Epithelial cell of prostate (primary cell): Measurements from ENCODE around the gene FJX1.
"Not testable (repeated sequence)": the region's sequence is repeated elsewhere in the genome, so short reads cannot be mapped to it uniquely, and the experiment has no call there.

ENCODE experiments used
- DNase-seq: peaks from one replicate; pipeline ENCODE4 v3.0.0-alpha.2; 2011; ENCODE audit warnings: low read depth, low spot score
- H3K27ac ChIP-seq: fragments of 450-650 bp; 2 replicates; pipeline ENCODE4 v1.5.1; 2017; ENCODE audit warnings: mild to moderate bottlenecking

Gene FJX1

DNA sequence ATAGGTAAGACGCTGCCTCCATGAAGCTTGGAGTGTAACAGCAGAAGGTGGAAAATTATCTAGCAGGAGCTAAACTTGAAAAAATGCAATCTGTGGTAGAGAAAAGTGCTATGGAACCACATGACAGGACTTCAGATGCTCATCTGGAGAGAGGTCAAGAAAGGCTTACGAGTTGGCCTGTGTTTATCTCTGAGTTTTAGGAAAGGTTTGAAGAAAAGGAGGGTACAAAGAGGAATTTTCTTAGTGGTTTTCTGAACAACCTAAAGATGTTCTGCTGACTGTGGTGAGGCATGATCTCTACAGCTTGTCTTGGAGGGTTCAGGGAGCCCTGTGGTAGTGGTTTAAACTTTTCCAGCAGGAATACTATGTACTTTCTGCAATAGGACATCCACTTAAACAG is 8.2 kb downstream of the FJX1 start:
- no peak for DNase-seq
- H3K27ac ChIP-seq, result no peak overlapping the region

DNA sequence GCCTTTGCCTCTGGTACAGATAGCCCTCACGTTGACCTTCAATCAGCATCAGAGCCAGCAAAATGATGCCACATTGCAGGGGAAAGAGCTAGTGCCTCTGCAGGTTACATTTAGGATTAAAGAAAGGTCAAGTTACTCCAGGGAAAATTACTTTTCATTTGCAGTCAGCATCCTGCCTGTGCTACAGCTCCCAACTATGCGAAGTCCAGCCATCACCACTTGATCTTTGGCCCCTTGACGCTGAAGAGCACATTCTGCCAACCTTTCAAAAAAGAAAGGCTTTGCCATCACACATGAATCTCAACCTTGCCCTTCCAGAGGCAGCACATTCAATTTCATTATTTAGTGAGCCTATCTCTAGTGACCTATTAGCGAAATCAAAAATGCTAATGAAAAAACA is 11.3 kb downstream of the FJX1 start:
- peak overlapping the region; percentile 73 for H3K27ac ChIP-seq

DNA sequence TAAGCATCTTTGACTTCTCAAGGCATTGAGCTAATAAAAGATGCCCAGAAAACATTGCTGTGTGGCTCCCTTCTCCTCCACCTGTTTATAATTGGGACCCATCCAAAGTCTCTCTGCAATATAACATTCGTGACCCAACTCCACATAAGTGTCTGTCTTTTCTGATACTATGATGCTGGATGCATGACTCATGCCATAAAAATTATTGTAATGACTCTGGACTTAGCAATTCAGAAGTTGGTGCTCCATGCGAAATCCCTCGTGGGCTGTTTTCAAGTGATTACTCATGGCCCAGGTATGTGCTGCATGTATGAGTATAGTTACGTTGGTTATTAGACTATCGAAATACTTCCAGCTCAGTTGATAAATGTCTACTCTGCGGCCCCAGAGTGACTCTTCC is 11.7 kb downstream of the FJX1 start:
- peak overlapping the region; percentile 73 for H3K27ac ChIP-seq
- DNase-seq, result peak; percentile 87

More for the DNA sequence above, 11.3 kb downstream of the FJX1 start:
- no peak for DNase-seq

DNA sequence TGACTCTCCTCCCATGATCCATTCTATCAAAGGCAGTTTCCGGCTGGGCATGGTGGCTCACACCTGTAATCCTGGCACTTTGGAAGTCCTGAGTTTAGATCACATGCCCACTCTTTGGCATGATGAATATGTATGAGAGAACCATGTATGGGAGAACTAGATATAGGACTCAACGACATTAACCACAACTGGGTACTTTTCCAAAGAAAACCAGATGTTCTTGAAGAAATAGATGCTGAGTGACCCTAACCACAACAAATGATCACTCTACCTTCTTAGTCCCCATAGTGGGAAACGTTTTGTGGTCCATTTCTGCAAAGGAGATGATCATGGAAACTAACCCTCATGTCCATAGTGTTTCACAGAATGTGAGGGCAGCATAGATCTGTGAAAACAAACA is 13.6 kb downstream of the FJX1 start:
- no peak for DNase-seq
- H3K27ac ChIP-seq, result no peak overlapping the region

DNA sequence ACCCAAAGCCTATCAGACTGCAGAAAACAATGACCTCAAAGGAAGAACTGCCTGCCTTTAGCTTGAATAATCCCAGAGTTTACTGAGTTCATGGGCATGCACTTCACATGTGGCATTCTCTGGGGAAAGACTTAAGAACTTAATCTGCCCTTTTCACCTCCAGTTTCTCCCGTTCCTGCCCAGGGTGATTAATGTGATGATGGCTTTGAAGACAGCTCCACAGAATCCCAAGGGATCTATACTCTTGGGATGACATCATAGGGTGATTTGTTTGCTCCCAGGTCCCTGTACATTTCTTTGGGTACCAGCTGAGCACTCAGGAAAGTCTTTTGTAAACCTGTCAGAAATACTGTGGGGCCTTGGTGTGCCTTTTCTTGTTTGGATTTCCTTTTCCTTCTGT is 14.0 kb downstream of the FJX1 start:
- H3K27ac ChIP-seq, result no peak overlapping the region
- DNase-seq, result no peak

DNA sequence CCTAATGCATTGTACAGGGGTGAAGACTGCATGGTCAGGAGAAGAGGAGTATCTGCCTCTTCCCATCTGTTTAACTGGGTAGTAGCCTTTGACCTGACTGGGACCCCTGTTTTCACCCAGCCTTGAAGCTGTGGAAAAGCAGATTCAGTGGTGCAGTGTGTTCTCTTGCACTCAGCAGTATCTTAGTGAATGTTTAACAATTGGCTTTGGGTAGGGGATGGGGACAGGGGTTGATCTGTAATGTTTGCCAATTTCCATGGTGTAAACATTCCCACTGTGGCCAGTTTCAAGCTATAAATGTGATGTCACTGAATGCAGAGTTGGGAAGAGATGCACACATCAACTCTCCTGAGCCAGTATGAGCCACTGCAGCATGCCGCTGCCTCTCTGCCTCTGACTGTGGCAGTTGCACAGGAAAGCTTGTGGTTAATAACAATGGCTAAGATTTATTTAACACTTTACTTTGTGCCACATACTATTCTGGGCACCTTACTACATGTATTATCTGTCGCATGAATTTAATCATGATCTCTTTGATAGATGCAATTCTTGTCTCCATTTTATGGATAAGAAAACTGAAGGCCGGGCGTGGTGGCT is 15.7 kb downstream of the FJX1 start:
- no peak overlapping the region for H3K27ac ChIP-seq

DNA sequence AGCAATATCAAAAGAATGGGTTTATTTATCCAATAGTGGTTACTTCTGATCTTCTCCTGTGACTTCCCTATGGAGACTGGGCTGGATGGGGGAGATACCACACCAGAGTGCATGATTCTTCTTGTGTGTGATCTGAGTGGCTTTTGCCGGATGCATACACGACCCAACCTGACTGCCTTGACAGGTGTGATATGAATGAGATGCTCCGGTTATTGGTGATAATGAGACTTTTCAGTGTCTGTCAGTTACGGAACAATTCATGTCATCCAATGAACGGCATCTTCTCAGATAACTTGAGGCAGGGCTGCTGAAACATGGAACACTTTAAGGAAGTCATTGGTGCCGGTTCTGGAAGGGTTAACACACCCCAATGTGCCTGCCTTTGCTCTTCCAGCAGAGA is 17.7 kb downstream of the FJX1 start:
- H3K27ac ChIP-seq, result no peak overlapping the region
- no peak for DNase-seq

More for the DNA sequence above, 15.7 kb downstream of the FJX1 start:
- no peak for DNase-seq

DNA sequence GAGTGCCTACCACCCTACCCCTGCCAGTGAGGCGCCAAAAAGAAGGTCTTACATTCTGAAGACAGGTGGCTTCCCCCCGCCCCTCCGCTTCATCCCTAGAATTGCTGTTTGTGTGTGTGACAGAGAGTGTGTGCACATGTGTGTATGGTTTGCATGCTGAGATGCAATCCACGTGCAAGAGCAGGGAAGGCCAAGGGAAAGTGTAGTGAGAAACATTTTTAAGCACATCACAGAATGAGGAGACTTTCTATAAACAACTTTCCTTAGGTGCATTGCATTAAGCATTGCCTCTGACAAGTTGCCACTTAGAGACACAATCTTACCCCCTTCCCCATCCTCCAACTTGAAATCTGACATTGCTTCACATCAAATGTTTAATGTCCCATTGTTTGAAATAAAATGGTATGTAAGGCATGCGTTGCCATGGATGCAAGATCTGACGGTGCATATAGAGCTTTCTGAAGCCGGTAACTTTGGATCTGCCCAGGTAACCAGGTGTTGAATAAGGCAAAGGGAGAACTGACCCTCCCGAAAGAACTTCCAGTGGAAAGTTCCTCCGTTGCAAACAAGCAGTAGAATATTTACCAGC is 21.4 kb downstream of the FJX1 start:
- no peak overlapping the region for H3K27ac ChIP-seq
- DNase-seq, result no peak

DNA sequence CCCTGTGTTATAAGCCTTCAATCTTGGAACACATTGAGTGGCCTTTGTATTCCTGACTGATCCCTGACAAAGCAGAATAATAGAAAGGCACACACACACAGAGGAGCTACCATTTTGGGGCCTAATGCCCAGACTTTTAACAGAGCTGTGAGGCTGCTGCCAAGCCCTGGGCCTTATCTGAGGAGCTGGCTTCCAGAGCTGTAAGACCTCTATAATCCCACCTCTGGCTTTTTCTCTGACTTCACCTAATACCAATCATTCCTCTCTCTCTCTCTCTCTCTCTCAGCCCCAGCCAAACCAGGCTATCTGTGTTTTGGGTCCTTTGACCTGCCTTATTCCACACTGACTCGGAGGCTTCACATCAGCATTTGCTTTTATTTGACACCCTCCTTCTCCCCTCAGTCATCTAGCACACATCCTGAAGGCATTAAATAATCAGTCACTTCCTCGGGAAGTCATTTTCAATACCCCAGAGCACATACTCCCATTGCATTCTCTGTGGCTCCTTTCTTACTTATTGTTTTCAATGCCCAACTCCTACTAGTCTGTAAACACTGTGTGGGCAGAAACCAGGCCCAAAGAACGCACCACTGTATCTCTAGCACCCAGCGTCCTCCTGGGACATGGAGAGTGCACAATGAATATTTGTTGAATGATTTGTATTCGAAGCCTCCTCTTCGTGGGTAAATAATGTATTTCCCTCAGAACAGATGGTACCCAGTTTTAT is 23.1 kb downstream of the FJX1 start:
- no peak overlapping the region for H3K27ac ChIP-seq
- DNase-seq, result no peak

DNA sequence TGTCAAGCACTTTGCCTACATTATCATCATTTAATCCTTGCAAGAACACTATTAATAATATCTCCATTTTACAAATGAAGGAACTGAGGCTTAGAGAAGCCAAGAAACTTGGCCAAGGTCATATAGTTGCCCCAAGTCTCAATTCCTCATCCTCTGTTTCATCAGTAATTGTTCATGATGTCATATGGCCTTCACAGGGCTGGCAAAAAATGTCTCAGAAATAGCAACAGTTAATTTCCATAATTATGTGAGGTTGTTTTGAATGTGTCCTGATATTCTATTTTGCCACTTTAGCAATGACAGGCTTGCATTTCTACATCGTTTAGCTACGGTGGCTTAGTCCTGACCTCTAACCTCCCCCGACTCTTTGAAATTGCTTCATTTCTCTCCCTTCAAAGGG is 23.7 kb downstream of the FJX1 start:
- DNase-seq, result no peak
- H3K27ac ChIP-seq, result no peak overlapping the region

DNA sequence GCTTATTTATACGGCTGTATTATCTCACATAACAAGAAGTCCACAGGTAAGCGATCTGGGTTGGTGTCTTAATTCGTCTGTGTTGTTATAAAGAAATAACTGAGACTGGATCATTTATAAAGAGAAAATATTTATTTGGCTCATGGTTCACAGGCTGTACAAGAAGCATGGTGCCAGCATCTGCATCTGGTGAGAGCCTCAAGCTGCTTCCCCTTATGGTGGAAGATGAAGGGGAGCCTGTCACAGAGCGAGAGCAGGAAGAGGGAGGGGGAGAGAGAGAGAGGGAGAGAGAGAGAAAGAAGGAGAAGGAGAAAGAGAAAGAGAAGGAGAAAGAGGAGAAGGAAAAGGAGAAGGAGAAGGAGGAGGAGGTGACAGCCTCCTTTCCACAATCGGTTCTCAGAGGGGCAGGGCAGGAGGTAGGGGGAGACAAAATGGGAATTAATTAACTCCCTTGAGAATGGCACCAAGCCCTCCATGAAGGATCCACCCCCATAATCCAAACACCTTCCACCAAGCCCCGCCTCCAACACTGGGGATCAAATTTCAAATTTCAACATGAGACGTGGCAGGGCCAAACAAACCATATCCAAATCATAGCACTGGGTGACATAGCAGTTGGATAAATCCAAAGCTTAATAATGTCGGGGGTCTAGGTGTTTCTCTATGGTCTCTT is 29.3 kb downstream of the FJX1 start:
- no peak for DNase-seq
- H3K27ac ChIP-seq, result no peak overlapping the region

DNA sequence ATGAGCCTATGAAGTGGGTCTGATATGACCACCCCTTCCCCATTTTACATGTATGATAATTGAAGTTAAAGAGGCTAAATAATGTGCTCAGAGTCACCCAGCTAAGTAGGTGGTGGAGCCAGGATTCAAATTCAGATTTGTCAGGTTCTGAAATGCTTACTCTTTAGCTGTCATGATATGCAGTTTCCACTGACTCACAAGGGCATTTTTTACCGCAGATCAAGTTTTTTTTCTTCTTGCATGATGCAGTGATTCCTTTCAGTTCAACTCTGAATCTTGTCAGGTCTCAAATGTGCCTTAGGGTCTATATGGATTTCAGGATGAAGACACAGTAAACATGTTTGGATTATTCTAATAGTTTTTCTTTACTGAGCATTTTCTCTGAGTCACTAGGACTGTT is 31.7 kb downstream of the FJX1 start:
- no peak overlapping the region for H3K27ac ChIP-seq
- DNase-seq, result no peak

DNA sequence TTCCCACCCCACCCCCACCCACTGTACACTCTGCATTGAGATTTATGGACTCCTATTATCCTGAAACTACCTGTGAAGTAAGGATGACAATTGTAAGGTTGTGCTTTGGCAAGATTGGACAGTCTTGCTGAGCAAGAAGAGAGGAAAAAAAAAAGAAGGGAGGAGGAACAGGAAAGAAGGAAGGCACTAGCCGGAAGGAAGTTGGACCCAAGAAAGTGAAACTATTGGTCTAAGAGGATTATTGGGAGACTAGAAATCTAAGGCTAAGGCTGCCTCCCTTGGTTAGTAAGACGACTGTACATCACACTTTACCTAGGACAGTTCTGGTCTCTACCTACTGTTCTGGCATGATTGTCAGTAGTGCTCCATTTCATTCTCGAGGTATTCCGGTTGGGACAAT is 32.2 kb downstream of the FJX1 start:
- DNase-seq, result no peak

DNA sequence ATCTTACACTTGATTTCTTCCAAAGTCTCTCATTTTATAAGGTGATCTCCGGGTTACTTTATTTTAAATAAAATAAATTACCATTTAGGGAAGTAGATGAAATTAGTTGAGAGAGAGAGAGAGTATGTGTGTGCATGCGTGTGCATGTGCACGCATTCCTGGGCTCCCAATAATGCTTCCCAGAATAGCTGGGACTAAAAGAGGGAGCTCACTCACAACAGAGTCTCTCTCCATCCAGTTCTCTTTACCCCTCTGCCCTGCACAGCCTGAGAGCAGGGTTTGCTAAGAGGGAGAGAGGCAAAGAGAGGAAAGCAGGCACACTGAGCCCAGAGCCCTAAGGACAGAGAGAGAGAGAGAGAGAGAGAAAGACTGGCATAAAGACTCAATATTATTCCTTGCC is 33.0 kb downstream of the FJX1 start:
- DNase-seq, result no peak
- no peak overlapping the region for H3K27ac ChIP-seq

More for the DNA sequence above, 32.2 kb downstream of the FJX1 start:
- H3K27ac ChIP-seq, result no peak overlapping the region

DNA sequence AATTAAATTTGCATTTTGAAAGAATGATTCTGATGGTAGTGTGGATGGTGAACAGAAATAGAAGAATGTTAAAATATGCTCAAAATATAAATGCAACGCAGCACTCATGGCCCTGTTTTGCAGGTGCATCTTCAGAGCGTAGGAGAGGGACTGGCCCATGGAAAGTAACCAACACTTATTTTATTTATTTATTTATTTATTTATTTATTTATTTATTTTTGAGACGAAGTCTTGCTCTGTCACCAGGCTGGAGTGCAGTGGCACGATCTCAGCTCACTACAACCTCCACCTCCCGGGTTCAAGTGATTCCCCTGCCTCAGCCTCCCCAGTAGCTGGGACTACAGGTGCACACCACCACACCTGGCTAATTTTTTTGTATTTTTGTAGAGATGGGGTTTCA is 34.5 kb downstream of the FJX1 start:
- H3K27ac ChIP-seq, DNase-seq: not testable (repeated sequence)

DNA sequence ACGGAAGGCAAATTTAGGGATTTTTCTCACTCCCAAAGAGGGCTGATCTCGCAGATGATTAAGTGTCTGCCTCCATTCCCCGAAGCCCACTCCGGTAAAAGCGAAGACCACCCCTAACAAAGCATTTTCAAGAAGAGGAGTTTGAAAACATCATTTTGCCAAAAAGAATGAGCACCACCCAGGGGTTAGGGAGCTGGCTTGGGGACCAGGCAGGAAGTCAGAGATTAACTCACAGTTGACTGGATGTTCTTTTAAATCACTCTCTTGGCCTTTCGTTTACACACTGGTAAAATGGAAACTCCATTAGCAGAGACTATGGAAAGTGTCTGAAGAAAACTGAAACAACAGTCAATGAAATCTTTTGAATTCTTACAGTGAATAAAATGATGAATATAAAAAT is 36.5 kb downstream of the FJX1 start:
- no peak overlapping the region for H3K27ac ChIP-seq
- no peak for DNase-seq

DNA sequence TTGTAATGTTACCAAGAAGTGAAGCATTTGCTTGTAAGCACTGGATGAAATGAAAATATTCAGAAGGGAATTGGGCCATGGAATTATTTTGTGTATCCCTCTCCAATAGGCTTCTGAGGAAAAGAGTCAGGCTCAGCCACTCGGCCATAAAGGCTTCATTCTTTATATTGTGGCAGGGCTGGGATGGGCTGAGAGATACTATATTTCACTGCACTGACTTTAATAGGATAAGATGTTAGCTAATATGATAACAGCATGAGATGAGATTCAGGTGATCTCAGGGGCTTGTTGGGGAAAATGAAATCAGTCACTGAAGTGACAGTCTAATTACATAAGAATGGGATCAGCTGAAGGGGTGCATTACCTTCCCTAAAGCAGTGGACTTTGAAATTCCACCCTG is 37.0 kb downstream of the FJX1 start:
- no peak for DNase-seq
- no peak overlapping the region for H3K27ac ChIP-seq

DNA sequence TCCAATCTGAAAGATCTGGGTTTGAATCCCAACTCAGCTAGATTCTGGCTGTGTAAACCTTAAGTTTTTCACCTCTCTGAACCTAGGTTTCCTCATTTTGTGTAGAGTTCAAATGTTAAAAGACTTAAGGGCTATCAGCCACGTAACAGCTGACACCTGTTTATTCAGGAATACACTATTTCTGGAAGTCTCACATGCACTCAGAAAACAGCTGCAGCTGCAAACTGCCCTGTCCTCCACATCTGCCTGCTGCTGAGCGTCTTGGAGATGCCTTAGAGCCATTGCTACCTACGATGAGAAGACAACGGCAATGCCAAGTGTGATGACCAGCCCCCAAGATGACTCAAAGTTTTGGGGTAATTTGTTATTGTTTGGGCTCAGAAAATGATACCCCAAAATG is 37.6 kb downstream of the FJX1 start:
- H3K27ac ChIP-seq, result no peak overlapping the region
- no peak for DNase-seq

DNA sequence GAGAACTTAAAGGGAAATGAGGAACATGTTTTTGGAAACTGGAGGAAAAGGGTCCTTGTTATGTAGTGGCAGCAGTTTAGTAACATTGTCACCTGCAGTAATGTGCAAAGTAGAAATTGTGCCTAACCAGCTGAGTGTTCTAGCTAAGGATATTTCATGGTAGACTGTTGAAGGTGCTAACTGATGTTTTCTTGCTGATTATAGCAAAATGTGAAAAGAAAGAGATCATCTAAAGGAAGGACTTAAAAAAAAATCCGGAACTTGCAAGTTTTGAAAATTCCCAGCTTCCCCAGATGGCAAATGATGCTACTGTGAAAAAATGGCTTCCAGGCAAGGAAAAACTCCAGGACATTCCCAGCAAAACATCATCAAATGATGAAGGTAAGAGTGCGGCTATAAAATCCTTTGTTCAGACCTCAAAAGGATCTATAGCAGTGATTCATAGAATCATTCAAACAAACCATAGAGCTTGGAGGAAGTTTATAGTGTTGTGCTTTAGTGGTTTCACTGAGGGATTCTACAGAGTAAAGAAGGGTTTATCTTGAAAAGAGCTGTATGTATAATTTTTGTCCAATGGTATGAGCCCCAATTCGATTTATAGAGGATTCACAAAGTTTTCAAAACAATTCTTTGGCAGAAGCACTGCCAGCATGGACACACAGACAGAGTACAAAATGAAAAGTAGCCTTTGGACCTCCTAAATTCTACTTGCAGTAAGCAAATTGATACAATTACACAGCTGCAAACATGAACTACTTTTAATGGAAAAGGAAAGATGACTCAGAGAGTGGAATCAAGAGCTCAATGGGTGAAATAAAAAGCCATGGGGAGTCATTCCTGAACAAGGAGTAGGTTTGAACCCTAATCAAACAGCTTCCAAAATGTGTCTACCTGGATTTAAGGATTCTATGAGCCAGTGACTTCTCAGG is 40.0 kb downstream of the FJX1 start:
- H3K27ac ChIP-seq, result no peak overlapping the region
- no peak for DNase-seq

DNA sequence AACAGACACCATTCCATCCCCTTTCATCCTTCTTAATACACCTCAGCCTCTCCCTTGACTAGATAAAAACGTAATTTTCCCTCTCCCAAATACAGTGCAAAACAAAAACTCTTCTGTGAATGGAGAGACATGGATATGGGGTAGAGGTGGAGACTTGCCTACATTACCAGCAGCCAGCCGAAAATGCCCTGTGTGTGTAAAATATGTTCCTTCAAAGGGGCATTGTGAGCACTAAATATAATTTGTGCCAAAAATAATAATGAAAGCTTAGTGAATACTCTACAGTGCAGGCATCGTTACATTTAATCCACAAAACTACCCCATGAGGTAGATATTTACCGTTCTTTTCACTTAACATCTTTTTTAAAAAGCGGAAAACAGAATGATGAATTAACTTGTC is 43.3 kb downstream of the FJX1 start:
- DNase-seq, result no peak
- peak overlapping the region; percentile 93 for H3K27ac ChIP-seq
